ENCODE data around the gene CHST15. TPM values are rescaled to one million over a fixed set of nuclear protein-coding genes. Genes with fewer than 3 reads are reported as not detected.

The CHST15 gene
- total and polyA plus RNA-seq, 2 of the 4 experiments (the other 2 are of a cell fraction): 0.14 to 0.18 TPM

DNA sequence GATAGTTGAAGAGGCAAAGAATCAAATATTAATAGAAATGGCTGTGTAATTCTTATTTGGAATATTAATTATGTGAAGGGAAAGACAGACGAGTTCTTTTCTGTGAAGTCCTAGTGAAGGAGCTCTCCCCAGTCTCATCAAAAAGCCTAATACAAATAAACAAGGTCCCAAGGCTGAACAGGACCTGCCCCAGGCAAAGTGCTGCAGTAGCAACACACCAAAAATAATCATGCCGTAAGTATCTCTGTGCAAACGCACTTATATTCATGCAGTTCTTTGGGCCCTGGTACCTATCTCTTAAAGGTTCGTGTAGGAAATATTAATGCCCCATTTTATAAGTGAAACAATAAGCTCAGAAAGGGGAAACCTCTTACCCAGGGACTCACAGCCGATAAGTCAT, 12.2 kb upstream of the CHST15 start:
- H2BK20ac ChIP-seq (ENCODE audit: low read depth, low read length): no peak overlapping the region
- H3K4me1 ChIP-seq (ENCODE audit: control insufficient read depth, insufficient read depth, low read length): no peaks in the 10 kb centered on the region
- H4K8ac ChIP-seq (ENCODE audit: low read depth in 2 of 2, low read length in 2 of 2): no peak overlapping the region
- H4K20me1 ChIP-seq (ENCODE audit: insufficient read depth, low read length): no peaks in the 10 kb centered on the region
- no peak overlapping the region for H3K23ac ChIP-seq (ENCODE audit: low read depth, low read length)
- peaks cover 2% of the 10 kb centered on the region; the same call in 1 of the 2 replicates for H3K27me3 ChIP-seq (ENCODE audit: control insufficient read depth, insufficient read depth, low read length)
- no peak overlapping the region for H2BK5ac ChIP-seq (ENCODE audit: low read depth, low read length, poor library complexity, severe bottlenecking)
- H3K4ac ChIP-seq (ENCODE audit: low read depth, low read length): no peak overlapping the region
- no peak for DNase-seq
- CTCF ChIA-PET: no interaction called here
- no CpG with 5 or more reads among the region's 5 CpGs for WGBS, 2 experiments (ENCODE audit: extremely low coverage in 2 of 2, insufficient read length in 1 of 2)
- no peak overlapping the region for H3K9ac ChIP-seq (ENCODE audit: low read depth, low read length)
- peaks cover 2% of the 10 kb centered on the region; the same call in 1 of the 2 replicates for H3K9me3 ChIP-seq (ENCODE audit: control insufficient read depth, insufficient read depth, low read length)
- intact Hi-C loops (cut with micrococcal nuclease) (no loop called here), in situ Hi-C loops (cut with MboI; ENCODE audit: low sequenced_read_pairs) (no loop called here), dilution Hi-C loops (cut with HindIII; ENCODE audit: low sequenced_read_pairs, unreplicated experiment) (no loop called here)
- H2BK120ac ChIP-seq (ENCODE audit: low read depth, low read length): no peak overlapping the region
- no peak overlapping the region for H2AK9ac ChIP-seq (replicated peaks; ENCODE audit: low read depth, low read length, poor library complexity)
- no peak overlapping the region for H2BK15ac ChIP-seq (ENCODE audit: low read depth, low read length)
- no peak overlapping the region for H2AFZ ChIP-seq (replicated peaks; ENCODE audit: low read length, poor library complexity)
- no peak overlapping the region for H3K56ac ChIP-seq (ENCODE audit: extremely low read depth, insufficient read depth, low read length)
- H2AK5ac ChIP-seq (ENCODE audit: low read depth, low read length): no peak overlapping the region
- BruUV-seq (replicated peaks): no TSS peak
- H3K14ac ChIP-seq (replicated peaks; ENCODE audit: low read depth, low read length): no peak overlapping the region
- H4K91ac ChIP-seq (ENCODE audit: insufficient read depth, low read depth, low read length): no peak overlapping the region
- ATAC-seq (ENCODE audit: low read depth): no peak
- POLR2A ChIA-PET (ENCODE audit: unreplicated experiment): no interaction called here
- no peaks in the 10 kb centered on the region for H3K79me1 ChIP-seq (ENCODE audit: low read depth in 1 of 2, low read length in 2 of 2)
- no peak overlapping the region for H3K27ac ChIP-seq (ENCODE audit: insufficient read depth, low read length)
- no peak overlapping the region for H3K18ac ChIP-seq (ENCODE audit: low read depth, low read length)
- no peak overlapping the region for H4K5ac ChIP-seq (ENCODE audit: low read depth, low read length)
- no peak overlapping the region for H3K4me2 ChIP-seq (ENCODE audit: low read depth, low read length)
- H3K36me3 ChIP-seq (ENCODE audit: control insufficient read depth, insufficient read depth, low read length): no peaks in the 10 kb centered on the region
- TF ChIP-seq MXI1 (IDR thresholded peaks at IDR 0.05; ENCODE audit: borderline replicate concordance, low read depth, low read length): no peak
- TF ChIP-seq RAD21 (IDR thresholded peaks at IDR 0.05; ENCODE audit: low read length): no peak
- no peak for TF ChIP-seq NFE2L2 (IDR thresholded peaks at IDR 0.05; ENCODE audit: low read depth, low read length)
- TF ChIP-seq MAFK (IDR thresholded peaks at IDR 0.05; ENCODE audit: low read depth, low read length): no peak
- TF ChIP-seq FOS (IDR thresholded peaks at IDR 0.05; ENCODE audit: low read depth, low read length): no peak
- TF ChIP-seq, protein P1, sequence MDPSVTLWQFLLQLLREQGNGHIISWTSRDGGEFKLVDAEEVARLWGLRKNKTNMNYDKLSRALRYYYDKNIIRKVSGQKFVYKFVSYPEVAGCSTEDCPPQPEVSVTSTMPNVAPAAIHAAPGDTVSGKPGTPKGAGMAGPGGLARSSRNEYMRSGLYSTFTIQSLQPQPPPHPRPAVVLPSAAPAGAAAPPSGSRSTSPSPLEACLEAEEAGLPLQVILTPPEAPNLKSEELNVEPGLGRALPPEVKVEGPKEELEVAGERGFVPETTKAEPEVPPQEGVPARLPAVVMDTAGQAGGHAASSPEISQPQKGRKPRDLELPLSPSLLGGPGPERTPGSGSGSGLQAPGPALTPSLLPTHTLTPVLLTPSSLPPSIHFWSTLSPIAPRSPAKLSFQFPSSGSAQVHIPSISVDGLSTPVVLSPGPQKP (IDR thresholded peaks at IDR 0.05; ENCODE audit: borderline replicate concordance, low read depth, low read length): no peak
- TF ChIP-seq SMC3 (IDR thresholded peaks at IDR 0.05; ENCODE audit: low read depth, low read length): no peak
- TF ChIP-seq BHLHE40 (IDR thresholded peaks at IDR 0.05; ENCODE audit: low read depth, low read length): no peak
- TF ChIP-seq CHD1 (IDR thresholded peaks at IDR 0.05; ENCODE audit: low read depth, low read length): no peak
- TF ChIP-seq POLR2A (IDR thresholded peaks at IDR 0.05; ENCODE audit: low read depth, low read length): no peak
- TF ChIP-seq MAZ (IDR thresholded peaks at IDR 0.05; ENCODE audit: borderline replicate concordance, low read depth, low read length): no peak
- TF ChIP-seq CEBPB (IDR thresholded peaks at IDR 0.05; ENCODE audit: low read depth, low read length): no peak
- no peak for TF ChIP-seq RCOR1 (IDR thresholded peaks at IDR 0.05; ENCODE audit: insufficient replicate concordance, low read length)
- H3K4me3 ChIP-seq (ENCODE audit: insufficient read depth, low read depth, low read length): no peak overlapping the region
- H3K9me1 ChIP-seq (ENCODE audit: insufficient read depth, low read length): no peaks in the 10 kb centered on the region

Data from IMR-90 (cell line).